CD1c-positive myeloid dendritic cell (primary cell): ENCODE measurements around the gene NOP16.

Experiments used
- DNase-seq: peaks from one replicate; pipeline ENCODE4 v3.0.0-alpha.2; 2016; ENCODE audit errors: extremely low spot score

Gene NOP16

GRCh38 chr5:176386491-176386890, 1.9 kb downstream of the NOP16 start:
- no peak for DNase-seq

- no peak for DNase-seq
Observed at GRCh38 chr5:176384991-176385390, 3.4 kb downstream of the NOP16 start.

GRCh38 chr5:176384366-176384930, 4.0 kb downstream of the NOP16 start:
- DNase-seq = no peak

DNA sequence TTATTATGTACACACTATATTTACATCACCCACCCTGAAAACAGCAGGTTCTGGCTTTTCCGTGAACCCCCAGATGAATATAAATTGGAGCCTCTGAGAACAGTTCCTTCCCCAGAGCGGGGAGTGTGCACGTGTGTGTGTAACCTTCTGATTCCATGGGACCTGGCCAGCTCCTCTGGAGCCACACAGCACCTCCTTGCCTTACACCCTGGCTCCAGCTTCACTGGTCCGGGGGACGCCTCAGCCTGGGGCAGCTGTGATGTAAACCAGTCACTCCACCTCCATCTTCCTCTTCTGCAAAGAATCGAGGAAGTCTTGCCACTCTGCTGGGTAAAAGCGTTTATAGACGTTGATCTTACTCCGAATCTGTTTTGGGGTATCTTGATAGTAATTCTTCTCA, 4.4 kb downstream of the NOP16 start:
- DNase-seq = no peak

GRCh38 chr5:176383248-176383905, 5.0 kb downstream of the NOP16 start:
- no peak for DNase-seq

DNA sequence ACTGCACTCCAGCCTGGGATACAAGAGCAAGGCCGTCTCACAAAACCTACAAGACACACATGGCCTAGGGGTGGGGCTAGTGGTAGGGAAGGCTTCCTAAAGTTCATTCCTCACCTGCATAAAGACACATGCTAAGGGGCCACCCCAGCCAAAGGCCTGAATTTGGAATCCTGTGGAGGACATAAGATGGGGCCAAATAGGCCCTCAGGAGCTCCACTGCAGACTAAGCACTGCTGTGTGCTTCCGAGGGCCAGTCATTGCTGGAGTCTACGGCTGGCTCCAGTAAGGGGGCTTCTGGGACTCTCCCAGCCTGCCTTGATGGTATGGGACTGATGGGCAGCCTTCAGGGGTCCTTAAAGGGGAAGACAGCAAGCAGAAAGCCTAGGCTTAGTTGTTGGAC, 5.7 kb downstream of the NOP16 start:
- no peak for DNase-seq

- DNase-seq = no peak
Observed at GRCh38 chr5:176381979-176382378, 6.4 kb downstream of the NOP16 start.

DNA sequence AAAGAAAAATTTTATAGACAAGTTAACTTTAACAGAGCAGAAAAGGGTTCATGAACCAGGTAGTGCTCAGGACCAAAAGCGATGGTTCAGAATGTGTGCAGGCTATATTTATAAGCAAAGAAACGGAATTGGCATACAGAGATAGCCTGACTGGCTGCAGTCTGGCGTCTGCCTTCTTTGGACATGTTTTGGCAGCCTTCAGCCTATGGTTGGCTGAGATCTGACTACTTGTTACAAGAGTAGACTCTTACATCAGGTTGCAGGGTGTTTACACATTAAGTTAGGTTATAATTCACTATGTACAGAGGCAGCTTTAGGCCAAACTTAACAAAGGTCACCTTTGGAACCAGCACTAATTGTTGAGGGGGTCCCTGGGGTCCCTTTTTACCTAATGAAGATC, 7.0 kb downstream of the NOP16 start:
- DNase-seq = no peak

DNA sequence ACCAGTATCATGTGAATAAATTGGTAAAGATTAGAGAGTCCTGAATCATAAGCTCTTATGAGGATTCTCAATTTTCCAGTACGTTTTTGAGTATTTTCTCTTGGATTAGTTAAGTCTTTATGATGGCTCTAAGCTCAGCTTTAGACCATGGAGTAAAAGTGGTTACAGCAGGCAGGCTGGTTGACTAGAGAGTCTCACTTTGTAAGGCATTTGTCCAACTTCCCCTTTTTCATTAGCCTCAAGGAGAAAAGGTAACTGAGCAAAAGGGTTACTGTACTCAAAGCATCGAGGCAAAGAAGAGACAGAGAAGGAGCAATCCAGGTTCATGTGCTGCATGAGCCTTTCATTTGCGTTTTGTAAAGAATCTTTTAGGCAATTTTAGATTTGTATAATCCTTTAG, 8.5 kb downstream of the NOP16 start:
- no peak for DNase-seq

GRCh38 chr5:176373100-176373818, 15.1 kb downstream of the NOP16 start:
- peak; percentile 24 for DNase-seq

DNA sequence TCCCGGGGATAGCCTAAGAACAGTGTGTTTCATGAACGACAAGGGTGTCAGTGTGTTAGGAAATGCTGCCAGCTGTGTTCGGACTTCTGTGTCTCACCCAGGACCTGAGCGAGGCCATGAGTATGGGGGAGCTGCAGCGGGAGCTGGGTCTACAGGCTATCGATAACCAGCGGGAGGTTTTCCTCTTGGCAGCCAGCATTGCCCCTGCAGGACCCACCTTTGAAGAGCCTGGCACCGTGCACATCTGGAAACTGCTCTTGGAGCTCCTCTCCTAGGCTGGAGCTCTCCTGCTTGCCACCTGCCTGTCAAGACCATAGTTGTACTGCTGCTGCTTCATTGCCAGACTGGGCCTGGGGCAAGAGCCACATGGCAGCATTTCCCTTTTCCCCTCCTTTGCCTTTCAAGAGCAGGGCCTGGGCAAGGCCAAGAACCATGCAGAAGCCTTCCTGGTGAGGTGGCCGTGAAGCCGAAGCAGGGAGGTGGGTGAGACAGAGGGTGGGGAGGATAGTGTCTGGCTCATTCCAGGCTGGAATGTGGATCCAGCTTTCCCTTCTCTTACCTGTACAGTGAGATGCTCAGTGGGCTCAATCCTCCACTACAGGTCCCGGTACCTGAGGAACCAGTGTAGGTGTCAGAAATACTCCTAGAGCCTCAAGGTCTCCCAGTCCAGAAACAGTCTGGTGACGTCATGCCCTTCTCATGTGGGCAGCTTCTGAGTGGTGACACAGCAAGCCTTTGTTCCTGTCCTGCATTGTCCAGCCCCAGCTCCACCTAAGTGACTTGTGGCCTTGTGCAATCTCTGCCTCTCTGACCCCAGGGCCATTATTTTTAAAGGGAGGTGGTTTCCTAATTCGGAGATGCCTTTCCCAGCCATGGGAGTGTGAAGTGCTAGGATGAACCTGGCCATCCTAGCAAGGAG, 16.5 kb downstream of the NOP16 start:
- peak; percentile 68 for DNase-seq

GRCh38 chr5:176369934-176370711, 18.3 kb downstream of the NOP16 start:
- DNase-seq = no peak

GRCh38 chr5:176368726-176369125, 19.7 kb downstream of the NOP16 start:
- no peak for DNase-seq

DNA sequence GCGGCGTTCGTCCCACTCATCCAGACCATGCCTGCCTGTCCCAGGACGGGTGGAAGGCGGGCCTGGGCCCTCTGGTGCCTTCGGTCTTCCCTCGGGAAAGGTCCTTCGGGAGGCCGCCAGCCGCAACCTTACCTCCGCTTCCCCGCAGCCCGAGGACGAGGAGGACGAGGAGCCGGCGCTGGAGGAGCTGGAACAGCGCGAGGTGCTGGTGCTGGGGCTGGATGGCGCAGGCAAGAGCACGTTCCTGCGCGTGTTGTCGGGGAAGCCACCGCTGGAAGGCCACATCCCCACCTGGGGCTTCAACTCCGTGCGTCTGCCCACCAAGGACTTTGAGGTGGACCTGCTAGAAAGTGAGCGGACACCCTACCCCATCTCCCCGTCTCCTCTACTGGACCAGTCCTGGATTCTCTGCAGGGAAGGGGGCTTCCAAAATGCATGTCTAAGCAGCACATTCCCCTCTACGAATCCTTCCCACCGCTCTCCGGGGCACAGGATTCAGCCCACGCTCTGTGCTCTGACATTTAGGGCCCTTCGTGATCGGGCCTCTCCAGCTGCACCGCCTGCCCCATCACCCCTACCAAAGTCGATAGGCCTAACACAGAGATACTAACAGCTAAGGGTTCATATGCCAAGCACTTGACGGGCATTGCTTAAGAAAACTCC, 22.0 kb downstream of the NOP16 start:
- DNase-seq = no peak

GRCh38 chr5:176365351-176366231, 22.8 kb downstream of the NOP16 start, which contains the start of gene ARL10:
ARL10 (plus strand) TSS chr5:176365487; CDS start chr5:176365564, 77 bp downstream.
- DNase-seq = peak; percentile 54

DNA sequence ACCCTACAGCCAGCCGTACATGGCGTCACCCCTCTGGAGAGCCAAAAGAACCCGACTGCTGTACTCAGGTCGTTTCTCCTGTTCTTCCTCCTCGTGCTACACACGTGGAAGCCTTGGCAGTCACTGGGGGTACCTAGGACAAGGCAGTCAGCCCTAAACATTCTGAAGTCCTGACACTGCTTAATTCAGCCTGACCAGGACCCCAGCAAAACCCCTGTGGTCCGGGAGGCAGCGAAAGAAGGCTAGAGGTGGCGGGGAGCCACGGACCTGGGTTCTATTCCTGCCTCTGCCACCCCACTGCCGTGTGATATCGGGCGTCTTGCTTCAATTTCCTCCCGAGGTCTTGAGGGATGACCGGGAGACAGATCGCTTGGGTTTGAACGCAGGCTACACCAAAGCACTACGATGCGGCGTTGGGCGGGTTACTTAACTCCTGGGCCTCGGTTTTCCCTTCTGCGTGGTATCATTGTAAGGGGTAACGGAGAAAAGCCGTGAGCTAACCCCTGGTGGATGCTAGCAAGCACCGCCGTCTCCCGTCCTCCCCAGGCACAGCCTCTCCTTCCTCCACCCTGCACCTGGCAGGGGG, 23.5 kb downstream of the NOP16 start:
- no peak for DNase-seq

DNA sequence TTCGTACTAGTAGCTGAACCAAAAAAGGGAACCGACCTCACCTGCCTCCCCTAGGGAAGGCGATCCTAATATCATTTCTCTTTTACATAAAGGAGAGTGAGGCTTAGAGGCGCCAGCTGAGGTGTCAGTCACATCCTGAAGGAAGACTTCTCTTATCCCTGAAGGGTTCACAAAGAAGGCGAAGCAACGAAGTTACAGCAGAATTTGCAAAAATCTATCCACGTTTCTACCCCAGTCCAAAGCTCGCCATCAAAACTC, 26.2 kb downstream of the NOP16 start:
- no peak for DNase-seq

DNA sequence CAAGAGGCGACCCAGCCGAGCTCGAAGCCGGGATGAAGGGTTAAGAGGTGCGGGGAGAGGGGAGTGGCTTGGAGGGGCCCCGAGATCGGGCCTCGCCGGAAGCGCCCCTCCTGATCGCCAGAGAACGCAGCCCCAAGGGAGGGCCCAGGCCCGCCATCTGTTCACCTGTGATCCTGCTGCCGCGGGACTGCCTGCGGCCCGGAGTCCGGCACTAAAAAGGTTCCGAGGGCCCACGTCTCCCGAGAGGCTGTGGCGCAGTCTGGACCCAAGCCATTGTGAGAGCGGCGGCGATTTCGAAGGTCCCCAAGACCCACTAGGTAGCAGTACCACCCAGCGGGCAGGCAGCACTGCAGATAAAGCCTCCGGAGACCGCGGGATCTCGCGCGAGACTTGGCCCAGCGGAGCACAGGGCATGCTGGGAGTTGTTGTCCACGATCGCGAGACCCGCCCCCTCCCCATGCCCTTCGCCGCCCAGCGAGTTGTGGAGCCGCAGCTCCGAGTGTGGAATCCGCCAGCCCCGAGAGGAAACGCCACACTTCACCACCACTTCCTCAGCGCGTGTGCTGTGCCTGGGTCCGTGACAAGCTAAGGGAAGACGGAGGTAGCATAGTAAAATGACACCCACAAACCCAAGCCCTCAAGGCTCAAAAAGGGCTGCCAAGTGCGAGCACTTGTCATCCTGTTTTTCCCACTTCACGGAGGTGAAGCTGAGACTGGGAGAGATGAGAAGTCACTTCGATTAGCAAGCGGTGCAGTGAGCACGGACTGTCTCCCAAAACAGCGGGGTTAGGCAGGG, 26.8 kb downstream of the NOP16 start, which contains the start of gene KIAA1191:
KIAA1191 (minus strand) TSS at position 328 of the 796 bp plus-strand sequence. CDS start 2,256 bp downstream, outside the sequence.
- DNase-seq = peak; percentile 97
